ENCODE measurements around the gene HS3ST1. TPM values are rescaled to one million over a fixed set of nuclear protein-coding genes. Genes with fewer than 3 reads are reported as not detected.

The HS3ST1 gene
- not detected in 2 replicates for total RNA-seq

DNA sequence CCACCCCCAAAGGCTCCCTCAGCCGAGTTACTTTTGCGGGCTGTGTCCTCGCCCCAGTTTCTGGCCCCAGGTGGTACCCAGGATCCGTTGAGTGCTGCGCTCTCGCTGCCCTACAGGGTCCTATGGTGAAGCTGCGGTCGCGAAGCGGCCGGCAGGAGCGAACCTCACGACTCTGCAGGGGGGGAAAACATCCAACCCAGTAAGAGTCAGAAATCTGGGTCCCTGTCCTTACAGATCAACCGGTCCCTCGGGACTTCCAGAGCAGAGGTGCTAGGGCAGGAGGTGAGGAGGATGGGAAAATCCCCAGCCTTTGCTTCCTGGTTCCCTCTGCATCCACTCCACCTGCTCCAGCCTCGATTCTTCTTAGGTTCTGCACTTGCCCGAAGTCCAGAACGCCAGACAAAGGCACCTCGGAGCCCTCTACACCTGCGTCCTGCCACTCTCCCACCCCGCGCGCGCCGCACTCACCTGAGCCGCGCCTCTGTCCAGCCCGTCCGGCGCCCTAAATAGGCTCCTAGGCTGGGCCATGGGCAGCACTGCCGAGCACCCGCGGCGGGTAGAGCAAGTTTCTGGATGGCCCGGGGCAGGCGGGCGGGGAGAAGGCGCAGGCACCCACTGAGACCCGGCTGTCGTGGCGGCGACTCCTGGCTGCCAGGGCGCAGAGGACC, at the start of gene HS3ST1:
Gene HS3ST1 (minus strand): TSS at position 664 of the 668 bp plus-strand sequence. CDS start 28,889 bp downstream, outside the sequence.

